ENCODE measurements around the gene KIAA1755. TPM values are rescaled to one million over a fixed set of nuclear protein-coding genes. Genes with fewer than 3 reads are reported as not detected.

Gene KIAA1755
- total and polyA plus RNA-seq, 9 of the 15 experiments (the other 6 are each of a cell fraction or from before 2014, with no cell fraction given), result not detected

DNA sequence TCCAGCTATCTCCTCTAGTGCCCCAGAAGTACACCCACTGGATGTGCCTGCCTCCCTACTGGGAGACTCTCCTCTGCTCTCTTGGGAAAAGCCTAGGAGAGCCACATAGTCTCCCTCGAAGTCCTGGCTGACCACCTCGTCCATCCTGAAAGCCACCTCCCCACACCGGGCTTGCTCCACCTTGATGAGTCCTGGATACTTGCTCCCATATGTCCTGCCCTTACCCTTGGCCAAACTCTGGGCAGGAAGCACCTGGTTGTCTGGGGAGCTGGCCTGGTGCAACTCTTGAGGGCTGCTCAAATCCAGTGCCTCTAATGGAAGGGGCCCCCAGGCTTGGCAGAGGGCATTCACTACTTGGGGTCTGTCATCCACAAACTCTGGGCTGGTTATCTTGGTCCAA lies 19.3 kb downstream of the KIAA1755 start (continued):
- TF ChIP-seq CHD7 (IDR thresholded peaks at IDR 0.05; ENCODE audit: low read depth, low read length) (no peak), ZNF436 (CRISPR knock-in tag; IDR thresholded peaks at IDR 0.05) (no peak), IRF9 (tag; IDR thresholded peaks at IDR 0.05) (no peak), HSF4 (CRISPR knock-in tag; IDR thresholded peaks at IDR 0.05; ENCODE audit: borderline replicate concordance) (no peak), GMEB1 (CRISPR knock-in tag; IDR thresholded peaks at IDR 0.05) (no peak), GATA2 (CRISPR knock-in tag; IDR thresholded peaks at IDR 0.05) (no peak), LCOR (CRISPR knock-in tag; IDR thresholded peaks at IDR 0.05) (no peak), SMARCC2 (IDR thresholded peaks at IDR 0.05; ENCODE audit: low read depth) (no peak), ZNF644 (tag; IDR thresholded peaks at IDR 0.05; ENCODE audit: low read depth) (no peak), ZKSCAN3 (CRISPR knock-in tag; IDR thresholded peaks at IDR 0.05) (no peak)

Data from K562 (cell line).